Ovary (tissue), 9 donors: ENCODE results near the gene YEATS2. TPM values are rescaled to one million over a fixed set of nuclear protein-coding genes. Genes with fewer than 3 reads are reported as not detected.
A peak's percentile ranks its signal among the peaks of the same experiment; 100 is the strongest.
"Not testable (repeated sequence)": the region's sequence is repeated elsewhere in the genome, so short reads cannot be mapped to it uniquely, and the experiment has no call there.

ENCODE experiments used
- DNase-seq, 5 donors: peaks; one replicate each; pipeline ENCODE4 v3.0.0-alpha.2; 2019 to 2020
- H3K27ac ChIP-seq, 2 donors: fragments of 200-600 bp; one replicate each; pipeline versions ENCODE4 v1.5.1 to v1.8.0; 2019 to 2022
- H3K27me3 ChIP-seq: fragments of 200-600 bp; one replicate; pipeline ENCODE4 v1.8.0; 2022
- H3K36me3 ChIP-seq: fragments of 200-600 bp; sonication (generic); one replicate; pipeline ENCODE4 v1.5.1; 2019
- H3K4me1 ChIP-seq: one replicate; pipeline ENCODE4 v1.8.1; 2013; ENCODE audit warnings: mild to moderate bottlenecking, moderate library complexity; ENCODE audit not compliant: insufficient read depth
- H3K4me3 ChIP-seq: fragments of 200-600 bp; sonication (generic); one replicate; pipeline ENCODE4 v1.5.1; 2017
- H3K9me3 ChIP-seq, 2 donors: fragments of 200-600 bp in 1 of 2; sonication (generic) in 1 of 2; one replicate each; pipeline versions ENCODE4 v1.5.1 to v1.8.1; 2013 to 2019; ENCODE audit warnings: mild to moderate bottlenecking in 1 of 2, moderate library complexity in 1 of 2
- CTCF ChIP-seq, 3 donors: fragments of 450-650 bp in 2 of 3; fragments of 200-600 bp in 1 of 3; IDR thresholded peaks; one replicate each; pipeline versions ENCODE4 v1.5.1 to v1.8.0; 2016 to 2022; ENCODE audit warnings: antibody characterized with exemption in 3 of 3, mild to moderate bottlenecking in 1 of 3
- EP300 ChIP-seq: sonication (generic); formaldehyde crosslinking; IDR thresholded peaks from one replicate; pipeline ENCODE4 v1.6.1; 2017; ENCODE audit warnings: antibody characterized with exemption
- POLR2A ChIP-seq: fragments of 450-650 bp; IDR thresholded peaks from one replicate; pipeline ENCODE4 v1.6.1; 2017; ENCODE audit warnings: antibody characterized with exemption, mild to moderate bottlenecking, moderate library complexity
- WGBS, 3 donors: extraction: QIAGEN DNeasy Blood & Tissue Kit in 1 of 3; methylation state at CpG; one replicate each; pipeline versions ENCODE4 v1.1.5 to v1.1.7; 2013 to 2017; 5-methylcytosine and 5-hydroxymethylcytosine counted together
- intact Hi-C, 4 donors: fragments of 100-400 bp; cut with DNase I; formaldehyde crosslinking; loops; one replicate each; pipeline versions ENCODE4 v1.11.0 to v1.15.1; 2022 to 2023
- polyA plus RNA-seq, 2 donors: library from polyadenylated mRNA; stranded (reverse); fragments of 200-250 nt in 1 of 2; fragments of 350-450 nt in 1 of 2; fragmentation: Illumina TruSeq in 1 of 2; extraction: RNeasy Lipid Tissue Mini Kit (QIAGEN cat#74804) in 1 of 2; gene quantifications; one replicate each; pipeline ENCODE4 v1.2.3, GENCODE V29; 2013 to 2014
- total RNA-seq, 7 donors: library from RNA; depleted of rRNA in 2 of 7; stranded (reverse); fragments of >200 nt in 2 of 7; fragmentation: NEBNext Ultra II Directional in 3 of 7; extraction: Animal tissue kit (Norgen Biotek cat#: 25700) in 3 of 7; gene quantifications; one replicate each; pipeline versions ENCODE4 v1.1.0 to v1.2.4, GENCODE V29; 2016 to 2023
- donor health status: DM: no; HTN: no; CAD: no; lungs with moderate emphysema.
- donor health status: DM: no; HTN: no; CAD: no.
- donor health status: Bipolar disorder and iron deficiency.
- donor health status: DM: yes; HTN: yes; CAD: no.
- donor health status: DM: no; HTN: no; CAD: no.
- donor health status: DM: yes; HTN: yes; CAD: no.

YEATS2 gene
- total and polyA plus RNA-seq, 9 donors: 11.3 to 35.5 (median 26.0) TPM

DNA sequence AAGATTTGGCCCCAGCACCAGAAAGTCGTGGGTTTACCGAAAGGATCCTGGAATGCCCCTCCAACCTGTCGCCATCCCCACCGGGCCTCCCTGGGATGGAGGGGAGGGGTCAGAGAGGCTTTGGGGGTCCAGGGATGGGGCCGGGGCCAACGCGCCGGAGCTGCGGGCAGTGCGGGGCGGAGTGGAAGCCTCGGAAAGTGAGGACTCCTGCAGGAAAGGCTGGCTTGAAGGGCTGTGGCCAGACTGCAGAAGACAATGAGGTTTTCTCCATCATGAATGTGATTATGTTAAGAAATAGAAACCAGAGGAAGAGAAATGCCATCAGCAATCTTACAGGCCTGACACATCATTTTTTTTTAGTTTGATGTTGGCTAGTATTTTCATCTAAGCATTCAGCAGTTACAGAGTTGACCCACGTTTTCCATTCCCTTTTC is 738 bp downstream of the YEATS2 start:
- Histone ChIP-seq H3K27me3 (no peaks in the 10 kb centered on the region), H3K9me3 (no peaks in the 10 kb centered on the region), H3K4me1 (peaks cover 9% of the 10 kb centered on the region), H3K36me3 (no peaks in the 10 kb centered on the region), H3K4me3 (peak overlapping the region; percentile 81), H3K27ac (peak overlapping the region; percentile 94 to 97)
- DNase-seq: peak in 2 of 5 donors; percentile 37 to 53
- 0 to 1% (median 0%) methylated on average over 13 of the region's 13 CpGs for WGBS, 3 donors
- intact Hi-C loops: no loop called here
- no peak for TF ChIP-seq CTCF (IDR thresholded peaks at IDR 0.05)
- no peak for TF ChIP-seq POLR2A
- no peak for TF ChIP-seq EP300

DNA sequence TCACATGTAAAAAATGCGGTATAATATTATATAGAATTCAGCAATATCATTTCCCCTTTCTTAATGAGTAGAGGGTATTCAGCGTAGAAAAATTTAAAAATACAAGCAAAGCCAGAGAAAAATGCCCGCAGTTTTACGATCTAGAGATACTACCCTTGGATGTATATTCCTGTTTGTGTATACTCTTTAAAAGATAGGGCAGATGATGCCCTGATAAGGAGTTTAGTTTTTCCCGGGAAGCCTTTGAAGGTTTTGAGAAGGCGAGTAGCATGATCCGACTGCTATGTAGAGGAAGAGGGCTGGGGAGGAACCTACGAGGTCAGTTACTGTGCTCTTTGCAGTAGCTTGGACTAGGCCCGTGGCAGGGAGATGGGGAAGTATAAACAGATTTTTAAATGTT is 1.2 kb downstream of the YEATS2 start:
- H3K4me1 ChIP-seq: peaks cover 9% of the 10 kb centered on the region
- TF ChIP-seq CTCF (IDR thresholded peaks at IDR 0.05) (no peak), EP300 (no peak), POLR2A (no peak)
- intact Hi-C loops: no loop called here
- DNase-seq: peak in 1 of 5 donors; percentile 31
- H3K27ac ChIP-seq: peak overlapping the region; percentile 94 to 97
- H3K27me3 ChIP-seq: no peaks in the 10 kb centered on the region
- no peaks in the 10 kb centered on the region for H3K36me3 ChIP-seq
- H3K9me3 ChIP-seq: no peaks in the 10 kb centered on the region
- 2 to 4% (median 3%) methylated on average over 9 of the region's 9 CpGs for WGBS, 3 donors
- peak overlapping the region; percentile 81 for H3K4me3 ChIP-seq

DNA sequence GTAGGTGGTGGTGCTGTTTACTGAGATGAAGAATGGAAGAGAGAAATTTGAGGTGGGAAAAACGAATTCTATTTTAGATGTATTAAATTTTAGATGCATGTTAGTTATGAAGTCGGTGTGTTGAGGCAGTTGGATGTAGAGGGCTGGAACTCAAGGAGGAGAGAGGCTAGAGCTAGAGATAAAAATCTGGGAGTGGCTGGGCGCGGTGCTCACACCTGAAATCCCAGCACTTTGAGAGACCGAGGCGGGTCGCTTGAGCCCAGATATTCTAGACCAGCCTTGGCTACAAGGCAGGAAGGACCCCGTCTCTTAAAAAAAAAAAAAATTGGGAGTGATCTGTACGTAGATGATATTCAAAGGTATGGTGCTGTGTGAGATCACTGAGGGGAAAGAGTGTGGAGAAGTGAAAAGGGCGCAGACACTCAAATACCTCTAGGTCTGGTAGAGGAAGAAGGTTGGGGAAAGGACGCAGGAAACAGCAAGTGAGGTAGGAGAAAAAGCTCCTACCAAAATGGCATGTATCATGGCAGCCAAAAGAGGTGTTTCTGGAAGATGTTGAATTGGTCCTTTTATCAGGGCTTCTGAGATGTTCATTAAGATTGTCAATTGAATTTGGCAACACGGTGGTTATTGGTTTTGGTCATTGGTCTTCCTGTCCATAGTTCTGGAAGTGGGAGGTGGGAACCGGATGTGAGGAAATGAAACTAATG is 1.8 kb downstream of the YEATS2 start:
- intact Hi-C loops: no loop called here
- H3K27ac ChIP-seq: peak overlapping the region in 1 of 2 donors; percentile 97
- TF ChIP-seq CTCF (IDR thresholded peaks at IDR 0.05) (no peak), EP300 (no peak), POLR2A (no peak)
- H3K4me1 ChIP-seq: peaks cover 9% of the 10 kb centered on the region
- H3K27me3 ChIP-seq: no peaks in the 10 kb centered on the region
- H3K36me3 ChIP-seq: no peaks in the 10 kb centered on the region
- H3K9me3 ChIP-seq: no peaks in the 10 kb centered on the region
- H3K4me3 ChIP-seq: peak overlapping the region; percentile 81
- WGBS, 3 donors: 54 to 57% (median 55%) methylated on average over 13 of the region's 13 CpGs
- no peak for DNase-seq

DNA sequence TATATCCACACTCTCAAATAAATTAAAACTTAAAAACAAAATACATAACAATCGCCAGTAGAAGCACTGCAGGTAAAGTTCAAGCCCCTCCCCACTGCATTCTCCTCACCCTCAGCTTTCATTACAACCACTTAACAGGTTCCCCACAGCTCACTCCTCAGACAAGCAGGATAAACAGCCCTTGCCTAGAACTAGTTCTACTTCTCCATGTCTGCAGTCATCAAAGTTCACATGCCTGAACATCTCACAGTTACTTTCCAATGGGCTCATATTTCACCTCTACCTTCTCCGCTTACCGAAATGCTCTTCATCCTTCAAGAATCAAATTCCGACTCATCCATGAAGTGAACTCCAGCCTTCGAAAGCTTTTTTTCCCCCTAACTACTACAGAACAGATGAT is 4.1 kb downstream of the YEATS2 start:
- intact Hi-C loops: no loop called here
- Histone ChIP-seq H3K9me3 (no peaks in the 10 kb centered on the region), H3K4me1 (peaks cover 9% of the 10 kb centered on the region), H3K4me3 (no peak overlapping the region), H3K27ac (no peak overlapping the region), H3K27me3 (no peaks in the 10 kb centered on the region), H3K36me3 (no peaks in the 10 kb centered on the region)
- no peak for DNase-seq
- WGBS, 3 donors: 84 to 95% (median 92%) methylated on average over 5 of the region's 5 CpGs
- TF ChIP-seq EP300: no peak
- TF ChIP-seq POLR2A: no peak
- TF ChIP-seq CTCF (IDR thresholded peaks at IDR 0.05): no peak

- H3K9me3 ChIP-seq, H3K4me1 ChIP-seq, DNase-seq, H3K36me3 ChIP-seq, H3K4me3 ChIP-seq, intact Hi-C loops, H3K27ac ChIP-seq, H3K27me3 ChIP-seq: not testable (repeated sequence)
- 94 to 95% (median 94%) methylated on average over 6 of the region's 6 CpGs for WGBS, 3 donors
Measured at GRCh38 chr3:183703892-183704291, 6.3 kb downstream of the YEATS2 start.
